Heart right ventricle (tissue), 16 donors: ENCODE results near the gene SNURF. TPM values are rescaled to one million over a fixed set of nuclear protein-coding genes. Genes with fewer than 3 reads are reported as not detected.

Experiments used
- ATAC-seq, 8 donors: fragments of 200-7000 bp; cut with Tn5 transposase; one replicate each; pipeline ENCODE4 v1.9.1; 2020; ENCODE audit warnings: mild to moderate bottlenecking in 8 of 8, moderate library complexity in 8 of 8, moderate number of reproducible peaks in 1 of 8
- DNase-seq, 2 donors: peaks; one replicate each; pipeline ENCODE4 v3.0.0-alpha.2; 2020
- H3K27ac ChIP-seq, 10 donors: fragments of 200-600 bp; sonication (generic) in 2 of 10; one replicate each; pipeline versions ENCODE4 v1.5.0 to v1.8.0; 2020 to 2022; ENCODE audit warnings: mild to moderate bottlenecking in 3 of 10
- H3K27me3 ChIP-seq, 7 donors: fragments of 200-600 bp; one replicate each; pipeline ENCODE4 v1.8.0; 2021 to 2022; ENCODE audit warnings: mild to moderate bottlenecking in 2 of 7
- H3K36me3 ChIP-seq, 9 donors: fragments of 200-600 bp; sonication (generic) in 1 of 9; one replicate each; pipeline versions ENCODE4 v1.5.0 to v1.8.0; 2020 to 2022; ENCODE audit warnings: mild to moderate bottlenecking in 2 of 9
- H3K4me1 ChIP-seq, 9 donors: fragments of 200-600 bp; sonication (generic) in 1 of 9; one replicate each; pipeline versions ENCODE4 v1.5.0 to v1.8.0; 2020 to 2022; ENCODE audit warnings: mild to moderate bottlenecking in 4 of 9
- H3K4me3 ChIP-seq, 10 donors: fragments of 200-600 bp; sonication (generic) in 2 of 10; one replicate each; pipeline versions ENCODE4 v1.5.0 to v1.8.0; 2020 to 2022; ENCODE audit warnings: mild to moderate bottlenecking in 7 of 10, moderate library complexity in 2 of 10
- H3K9me3 ChIP-seq, 11 donors: fragments of 200-600 bp in 10 of 11; sonication (generic) in 2 of 11; one replicate each; pipeline versions ENCODE4 v1.5.0 to v1.8.0; 2013 to 2022; ENCODE audit warnings: mild to moderate bottlenecking in 2 of 11, control low read depth in 1 of 11, moderate library complexity in 1 of 11
- WGBS, 2 donors: extraction: QIAGEN DNeasy Blood & Tissue Kit; methylation state at CpG; one replicate each; pipeline ENCODE4 v1.1.7; 2013; ENCODE audit warnings: inconsistent platforms in 1 of 2; 5-methylcytosine and 5-hydroxymethylcytosine counted together
- intact Hi-C, 10 donors: fragments of 100-400 bp; cut with DNase I; formaldehyde crosslinking; loops; one replicate each; pipeline versions ENCODE4 v1.11.1 to v1.14.2; 2022
- polyA plus RNA-seq, 2 donors: library from polyadenylated mRNA; stranded (reverse); fragments of 200-250 nt; gene quantifications; one replicate each; pipeline ENCODE4 v1.2.3, GENCODE V29; 2013
- total RNA-seq, 10 donors: library from RNA; stranded (reverse); fragmentation: NEBNext Ultra II Directional in 3 of 10; extraction: Animal tissue kit (Norgen Biotek cat#: 25700) in 3 of 10; gene quantifications; one replicate each; pipeline versions ENCODE4 v1.2.1 to v1.2.4, GENCODE V29; 2021 to 2023
- TF ChIP-seq, protein P1 (sequence below), 9 donors: fragments of 200-600 bp; sonication (generic) in 2 of 9; IDR thresholded peaks; one replicate each; pipeline versions ENCODE4 v1.5.0 to v1.8.0; 2021 to 2022; ENCODE audit warnings: antibody characterized with exemption in 9 of 9, mild to moderate bottlenecking in 5 of 9, moderate library complexity in 1 of 9
- donor health status: Arrhythmogenic right ventricular cardiomyopathy.
- donor health status: ischemic (EF 13 %, LVEDD 7.1; RV severe dilation, severe dysfunction).
- donor health status: healthy with polysubstance abuse.
- donor health status: DM: no; HTN: yes; CAD: no.
- donor health status: DM: no; HTN: no; CAD: no.
- donor health status: ischemic (EF 25% LVEDD 6.9; RV normal size, moderate dysfunction).
- donor health status: ischemic (EF 25% LVEDD 5.7; RV mildly dilated, moderate dysfunction).
- donor health status: healthy.
- donor health status: DM: yes; HTN: yes; CAD: no.
- donor health status: Ischemic cardiomyopathy.
- donor health status: ischemic (EF 35%, LVEDD 5.7; RV mildly dilated, moderate dysfunction).
- donor health status: nonischemic (EF 11% LVEDD 7.7; RV severe dilation, severe dysfunction).
- donor health status: DM: yes; HTN: yes; CAD: no.
- donor health status: PGD.
- donor health status: ischemic (EF 29% LVEDD 5.4; RV normal size, mild dysfunction).
- donor health status: nonischemic (EF 23%, LVEDD 6.1; RV moderate dilation, normal function).

The SNURF gene
- total and polyA plus RNA-seq, 12 donors = 11.7 to 76.6 (median 49.1) TPM

DNA sequence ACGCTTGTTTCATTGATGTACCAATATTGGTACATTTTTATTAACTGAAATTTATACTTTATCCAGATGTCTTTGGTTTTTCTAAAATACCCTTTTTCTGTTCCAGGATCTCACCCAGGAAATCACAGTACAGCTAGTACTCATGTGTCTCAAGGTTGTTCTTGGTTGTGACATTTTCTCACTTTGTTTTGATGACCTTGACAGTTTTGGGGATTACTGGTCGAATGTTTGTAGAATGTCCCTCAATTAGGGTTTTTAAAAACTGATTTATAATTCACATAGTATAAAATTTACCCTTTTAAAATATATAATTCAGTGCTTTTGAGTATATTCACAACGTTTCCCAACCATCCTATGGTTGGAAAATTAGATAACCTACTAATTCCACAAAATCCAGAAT lies 6.3 kb upstream of the SNURF start:
- intact Hi-C loops = no loop called here
- ATAC-seq (no peak), DNase-seq (no peak)
- Histone ChIP-seq H3K27ac (no peak overlapping the region), H3K27me3 (no peaks in the 10 kb centered on the region), H3K4me1 (no peaks in the 10 kb centered on the region), H3K36me3 (no peaks in the 10 kb centered on the region), H3K4me3 (no peak overlapping the region), H3K9me3 (peaks cover 0 to 14% (median 0%) of the 10 kb centered on the region in 11 donors)
- TF ChIP-seq, protein P1, sequence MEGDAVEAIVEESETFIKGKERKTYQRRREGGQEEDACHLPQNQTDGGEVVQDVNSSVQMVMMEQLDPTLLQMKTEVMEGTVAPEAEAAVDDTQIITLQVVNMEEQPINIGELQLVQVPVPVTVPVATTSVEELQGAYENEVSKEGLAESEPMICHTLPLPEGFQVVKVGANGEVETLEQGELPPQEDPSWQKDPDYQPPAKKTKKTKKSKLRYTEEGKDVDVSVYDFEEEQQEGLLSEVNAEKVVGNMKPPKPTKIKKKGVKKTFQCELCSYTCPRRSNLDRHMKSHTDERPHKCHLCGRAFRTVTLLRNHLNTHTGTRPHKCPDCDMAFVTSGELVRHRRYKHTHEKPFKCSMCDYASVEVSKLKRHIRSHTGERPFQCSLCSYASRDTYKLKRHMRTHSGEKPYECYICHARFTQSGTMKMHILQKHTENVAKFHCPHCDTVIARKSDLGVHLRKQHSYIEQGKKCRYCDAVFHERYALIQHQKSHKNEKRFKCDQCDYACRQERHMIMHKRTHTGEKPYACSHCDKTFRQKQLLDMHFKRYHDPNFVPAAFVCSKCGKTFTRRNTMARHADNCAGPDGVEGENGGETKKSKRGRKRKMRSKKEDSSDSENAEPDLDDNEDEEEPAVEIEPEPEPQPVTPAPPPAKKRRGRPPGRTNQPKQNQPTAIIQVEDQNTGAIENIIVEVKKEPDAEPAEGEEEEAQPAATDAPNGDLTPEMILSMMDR (IDR thresholded peaks at IDR 0.05) = no peak
- 64 to 65% methylated on average over 3 of the region's 3 CpGs for WGBS, 2 donors

DNA sequence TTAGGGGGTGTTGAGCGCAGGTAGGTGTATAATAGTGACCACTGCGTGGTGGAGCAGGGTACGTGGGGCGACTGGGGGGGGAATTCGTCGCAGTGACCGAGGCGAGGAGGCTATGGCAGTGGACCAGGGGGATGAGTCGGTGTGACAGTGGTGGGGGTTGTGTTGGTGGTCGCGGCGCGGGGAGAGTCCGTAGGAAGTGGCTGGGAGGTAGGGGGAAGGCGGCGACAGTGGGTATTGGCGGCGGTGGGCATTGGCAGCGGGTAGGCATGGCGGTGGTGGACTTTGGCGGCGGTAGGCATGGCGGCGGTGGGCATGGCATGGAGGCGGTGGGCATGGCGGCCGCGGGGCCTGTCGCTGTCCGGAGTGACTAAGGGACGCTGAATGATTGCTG lies 739 bp downstream of the SNURF start:
- DNase-seq (peak; percentile 13 to 30), ATAC-seq (peak; percentile 9 to 56 (median 32))
- 47 to 57% methylated on average over 31 of the region's 31 CpGs for WGBS, 2 donors
- TF ChIP-seq, protein P1 (IDR thresholded peaks at IDR 0.05) = no peak
- Histone ChIP-seq H3K27me3 (no peaks in the 10 kb centered on the region), H3K4me1 (peaks cover 0 to 5% (median 0%) of the 10 kb centered on the region in 9 donors), H3K36me3 (no peaks in the 10 kb centered on the region), H3K4me3 (peak overlapping the region; percentile 33 to 86 (median 71)), H3K27ac (peak overlapping the region; percentile 84 to 95 (median 90)), H3K9me3 (peaks cover 0 to 27% (median 0%) of the 10 kb centered on the region in 11 donors)
- intact Hi-C loops = loop anchor here in 2 of 10 donors (5.0 to 10.0 kb wide), 2 partner anchors 482 to 1129 kb away; partner anchors contain the start of gene UBE3A (in 1 of the 2)

DNA sequence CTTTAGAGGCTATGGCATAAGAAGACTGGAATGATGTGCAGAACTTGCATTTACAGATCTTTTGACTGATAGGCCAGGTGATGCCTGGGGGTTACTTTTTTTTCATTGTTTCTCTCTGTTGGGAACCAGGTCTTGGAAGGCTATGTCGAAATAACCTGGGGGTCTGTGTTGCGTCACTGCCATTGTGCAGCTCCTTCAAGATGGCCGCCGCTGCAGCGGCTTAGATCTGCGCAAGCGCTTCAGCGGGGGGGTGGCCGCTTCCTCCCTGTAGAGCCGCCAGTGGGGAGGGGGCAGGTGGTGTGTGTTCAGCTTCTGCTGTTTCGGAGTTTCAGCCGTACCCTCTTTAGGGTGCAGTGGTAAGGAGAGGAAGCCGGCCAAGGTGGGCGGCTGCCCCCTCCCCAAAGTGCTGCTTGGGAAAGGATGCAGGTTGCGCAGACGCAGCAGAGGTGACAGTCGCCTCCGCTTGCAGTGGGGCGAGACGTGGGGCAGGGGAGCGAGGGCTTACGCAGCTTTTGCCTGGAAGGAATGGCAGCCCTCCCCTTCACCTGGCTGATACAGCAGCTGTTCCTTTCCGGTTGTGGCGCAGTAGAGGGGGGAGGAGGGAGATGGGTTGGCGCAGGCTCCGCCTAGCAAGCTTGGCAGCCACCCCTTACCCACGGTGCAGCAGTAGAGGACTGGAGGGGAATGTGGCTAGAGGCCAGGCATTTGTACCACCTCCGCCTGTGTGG lies 1.5 kb downstream of the SNURF start:
- Histone ChIP-seq H3K27ac (peak overlapping the region; percentile 66 to 95 (median 90)), H3K4me3 (peak overlapping the region; percentile 33 to 86 (median 71)), H3K9me3 (peaks cover 0 to 31% (median 0%) of the 10 kb centered on the region in 11 donors), H3K27me3 (no peaks in the 10 kb centered on the region), H3K4me1 (peaks cover 0 to 5% (median 0%) of the 10 kb centered on the region in 9 donors), H3K36me3 (no peaks in the 10 kb centered on the region)
- ATAC-seq (peak; percentile 82 to 90 (median 86)), DNase-seq (peak; percentile 73)
- intact Hi-C loops = loop anchor here in 2 of 10 donors (5.0 to 10.0 kb wide), 2 partner anchors 481 to 1129 kb away; partner anchors contain the start of gene UBE3A (in 1 of the 2)
- TF ChIP-seq, protein P1 (IDR thresholded peaks at IDR 0.05) = no peak
- WGBS, 2 donors = 50 to 53% methylated on average over 28 of the region's 28 CpGs

DNA sequence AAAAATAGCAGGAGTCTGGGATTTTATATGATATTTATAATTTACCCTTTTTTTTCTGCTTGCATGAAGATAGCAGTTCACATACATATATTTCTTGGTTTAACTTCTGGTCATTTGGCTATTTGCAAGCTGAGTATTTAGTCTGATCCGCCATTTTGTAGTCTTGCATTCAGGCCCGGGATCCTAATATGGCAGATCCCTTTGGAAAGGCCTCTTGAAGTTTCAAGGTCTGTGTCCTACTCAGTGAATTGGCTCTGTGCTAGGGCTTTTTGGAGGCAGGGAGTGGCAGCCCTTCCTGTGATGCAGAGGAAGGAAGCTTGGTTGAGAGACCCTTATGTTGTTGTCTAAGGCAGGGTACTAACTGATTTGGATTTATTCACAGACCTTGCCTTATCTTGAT lies 2.9 kb downstream of the SNURF start:
- H3K27ac ChIP-seq = peak overlapping the region in 4 of 10 donors; percentile 2 to 32 (median 26)
- DNase-seq (no peak), ATAC-seq (no peak)
- 62 to 72% methylated on average over 2 of the region's 2 CpGs for WGBS, 2 donors
- H3K27me3 ChIP-seq = no peaks in the 10 kb centered on the region
- H3K9me3 ChIP-seq = peaks cover 0 to 37% (median 0%) of the 10 kb centered on the region in 11 donors
- H3K4me1 ChIP-seq = peaks cover 0 to 6% (median 0%) of the 10 kb centered on the region in 9 donors
- intact Hi-C loops = loop anchor here in 2 of 10 donors (5.0 to 10.0 kb wide), 2 partner anchors 480 to 1127 kb away; partner anchors contain the start of gene UBE3A (in 1 of the 2)
- peak overlapping the region in 6 of 10 donors; percentile 43 to 86 (median 78) for H3K4me3 ChIP-seq
- TF ChIP-seq, protein P1 (IDR thresholded peaks at IDR 0.05) = no peak
- H3K36me3 ChIP-seq = peaks cover 0 to 9% (median under 1%) of the 10 kb centered on the region in 9 donors
